Upper lobe of left lung (tissue), 4 donors: ENCODE measurements around the gene DDR2.

Experiments
- CTCF ChIP-seq, 6 experiments: fragments of 450-650 bp in 4 of 6; fragments of 200-600 bp in 2 of 6; sonication (generic) in 2 of 6; IDR thresholded peaks; one replicate each; pipeline ENCODE4 v1.5.1; 2016 to 2019; ENCODE audit warnings: antibody characterized with exemption in 6 of 6
- EP300 ChIP-seq, 4 donors: sonication (generic); formaldehyde crosslinking; IDR thresholded peaks; one replicate each; pipeline ENCODE4 v1.5.1; 2017; ENCODE audit warnings: antibody characterized with exemption in 4 of 4, control low read depth in 2 of 4

GRCh38 chr1:162619076-162619475 is 13.2 kb upstream of the DDR2 start:
- no peak for TF ChIP-seq CTCF (IDR thresholded peaks at IDR 0.05)
- TF ChIP-seq EP300 (IDR thresholded peaks at IDR 0.05): no peak
